Fibroblast of the conjunctiva (primary cell): ENCODE measurements around the gene SVIP.

ENCODE experiments used
- DNase-seq: peaks from one replicate; pipeline ENCODE4 v3.0.0-alpha.2; 2010; ENCODE audit warnings: low read depth

Gene SVIP

DNA sequence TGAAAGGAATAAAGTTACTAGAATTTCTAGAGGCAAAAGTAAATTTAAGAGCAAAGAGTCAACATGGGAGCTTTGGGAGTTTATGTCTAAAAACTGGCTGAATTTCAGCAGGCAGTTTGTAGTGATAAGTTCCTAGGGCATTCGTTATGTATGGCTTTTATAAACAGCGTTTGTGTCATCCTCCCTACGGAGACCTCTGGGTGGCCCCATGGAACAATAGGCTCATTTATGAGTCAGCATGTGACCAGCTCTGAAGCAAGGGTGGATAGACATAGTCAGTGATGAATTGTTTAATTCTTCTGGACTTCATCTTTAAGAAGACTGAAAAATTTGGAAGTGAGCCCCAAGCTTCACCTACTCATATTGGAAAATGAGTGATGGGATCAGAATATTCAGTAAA is 37.1 kb downstream of the SVIP start:
- peak; percentile 10 for DNase-seq

DNA sequence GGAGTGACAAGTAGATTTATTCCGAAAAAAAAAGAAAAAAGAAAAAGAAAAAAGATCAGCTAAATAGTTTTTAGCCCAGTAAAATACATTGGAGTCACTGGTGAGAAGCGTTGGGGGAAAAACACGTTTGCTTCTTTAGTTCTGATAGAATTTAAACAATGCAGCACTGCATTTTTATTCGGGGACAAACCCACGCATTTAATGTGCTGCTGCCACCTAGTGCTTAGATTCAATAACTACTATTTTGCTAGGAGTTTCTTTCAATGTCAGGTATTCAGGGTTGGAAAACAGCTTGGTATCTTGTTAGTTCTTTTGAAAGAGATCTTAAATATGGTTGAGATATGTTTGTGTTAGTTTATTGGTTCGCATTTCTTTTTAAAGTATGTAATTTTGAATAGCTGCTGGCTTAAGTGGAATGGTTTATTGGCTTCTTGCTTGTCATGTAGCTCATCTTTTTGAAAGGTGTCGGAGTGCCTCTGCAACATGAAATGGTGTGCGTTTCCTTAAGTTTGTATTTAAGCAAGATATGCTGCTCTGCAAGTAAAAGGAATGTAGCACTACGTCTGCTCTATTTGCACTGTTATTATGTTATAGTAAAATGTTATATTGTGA is 41.9 kb downstream of the SVIP start:
- peak; percentile 29 for DNase-seq

DNA sequence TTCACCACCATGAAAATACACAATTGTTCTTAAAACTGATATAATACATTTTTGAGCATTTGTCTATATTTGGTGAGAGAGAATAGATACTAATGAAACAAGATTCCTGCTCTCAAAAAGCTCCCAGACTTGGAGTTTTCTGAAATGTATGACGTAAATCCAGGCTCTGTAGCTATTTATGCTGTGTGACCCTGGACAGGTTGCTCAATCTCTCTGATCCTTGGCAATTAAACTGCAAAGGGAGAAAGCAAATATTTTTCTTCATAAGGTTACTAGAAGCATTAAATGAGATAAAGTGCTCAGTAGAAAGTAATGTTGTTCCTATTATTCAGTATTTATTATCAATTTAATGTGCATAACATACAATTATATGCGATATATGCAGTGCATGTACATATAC is 42.5 kb downstream of the SVIP start:
- no peak for DNase-seq

- no peak for DNase-seq
These were observed 43.1 kb downstream of the SVIP start for GRCh38 chr11:22786475-22786874.

GRCh38 chr11:22785251-22785650 is 44.4 kb downstream of the SVIP start:
- no peak for DNase-seq

- DNase-seq: no peak
These were observed 48.5 kb downstream of the SVIP start for GRCh38 chr11:22780952-22781593.

- no peak for DNase-seq
These were observed 49.8 kb downstream of the SVIP start for GRCh38 chr11:22779850-22780249.

DNA sequence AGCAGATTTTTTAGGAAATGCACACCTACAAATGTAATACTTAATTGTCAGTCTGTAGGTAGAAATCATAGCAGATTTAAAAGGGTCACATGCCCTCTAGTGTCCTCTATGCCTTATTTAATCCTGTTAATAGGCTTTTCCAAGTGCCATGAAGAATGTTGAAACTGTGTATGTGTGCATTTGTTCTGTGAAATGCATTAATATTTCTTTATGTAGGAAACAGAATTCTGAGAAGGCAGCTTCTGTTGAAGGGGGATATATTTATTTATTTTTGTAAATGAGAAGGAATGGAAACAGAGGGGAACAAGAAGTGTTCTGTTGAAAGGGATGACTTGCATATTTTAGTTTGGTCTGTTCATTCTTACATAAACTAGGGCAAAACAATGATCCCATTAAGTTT is 51.0 kb downstream of the SVIP start:
- DNase-seq: no peak

DNA sequence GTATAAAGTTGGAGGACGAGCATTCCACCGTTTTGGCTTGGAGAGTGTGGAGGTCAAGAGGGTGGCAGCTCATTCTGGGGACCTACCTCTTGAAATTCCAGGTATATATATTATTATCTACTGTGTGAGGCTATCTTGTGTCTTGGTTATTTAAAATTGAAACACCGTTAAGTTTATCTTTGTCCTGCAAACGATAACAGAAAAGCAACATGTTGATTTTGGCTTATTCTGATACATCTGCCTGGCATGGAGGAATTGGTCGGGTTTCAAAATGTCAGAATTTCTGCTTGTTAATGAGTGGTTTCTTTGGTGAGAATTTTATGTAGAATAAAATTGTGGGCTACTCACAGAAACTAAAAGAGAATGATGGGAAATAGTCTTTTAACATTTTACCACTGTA is 54.4 kb downstream of the SVIP start:
- DNase-seq: no peak

- DNase-seq: no peak
These were observed 54.9 kb downstream of the SVIP start for GRCh38 chr11:22774716-22775115.

- no peak for DNase-seq
These were observed 60.5 kb downstream of the SVIP start for GRCh38 chr11:22769081-22769480.
